ENCODE measurements around the gene PITPNM1.
A peak's percentile ranks its signal among the peaks of the same experiment; 100 is the strongest.

PITPNM1 gene

GRCh38 chr11:67466367-67466766 is 38.8 kb downstream of the PITPNM1 start:
- H3K4me3 ChIP-seq (ENCODE audit: low read depth, low read length): no peak overlapping the region
- TF ChIP-seq CTCF (IDR thresholded peaks at IDR 0.05; ENCODE audit: control insufficient read depth, extremely low read depth, insufficient read depth): no peak
- no peak for DNase-seq (ENCODE audit: low read depth)

GRCh38 chr11:67465530-67465929 is 39.6 kb downstream of the PITPNM1 start:
- DNase-seq (ENCODE audit: low read depth): peak; percentile 72

GRCh38 chr11:67465189-67465510 is 40.0 kb downstream of the PITPNM1 start:
- no peak for DNase-seq (ENCODE audit: low read depth)
- peak overlapping the region; percentile 68 for H3K4me3 ChIP-seq (ENCODE audit: low read depth, low read length)
- no peak for TF ChIP-seq CTCF (IDR thresholded peaks at IDR 0.05; ENCODE audit: control insufficient read depth, extremely low read depth, insufficient read depth)

More at GRCh38 chr11:67465530-67465929, 39.6 kb downstream of the PITPNM1 start:
- peak overlapping the region; percentile 68 for H3K4me3 ChIP-seq (ENCODE audit: low read depth, low read length)

GRCh38 chr11:67464411-67465188 is 40.6 kb downstream of the PITPNM1 start:
- H3K4me3 ChIP-seq (ENCODE audit: low read depth, low read length): peak overlapping the region; percentile 68
- peak; percentile 78 for DNase-seq (ENCODE audit: low read depth)
- no peak for TF ChIP-seq CTCF (IDR thresholded peaks at IDR 0.05; ENCODE audit: control insufficient read depth, extremely low read depth, insufficient read depth)

- no peak for DNase-seq (ENCODE audit: low read depth)
- no peak for TF ChIP-seq CTCF (IDR thresholded peaks at IDR 0.05; ENCODE audit: control insufficient read depth, extremely low read depth, insufficient read depth)
- peak overlapping the region; percentile 47 for H3K4me3 ChIP-seq (ENCODE audit: low read depth, low read length)
Observed at GRCh38 chr11:67463680-67464410, 41.3 kb downstream of the PITPNM1 start.

- no peak for DNase-seq (ENCODE audit: low read depth)
- H3K4me3 ChIP-seq (ENCODE audit: low read depth, low read length): no peak overlapping the region
- no peak for TF ChIP-seq CTCF (IDR thresholded peaks at IDR 0.05; ENCODE audit: control insufficient read depth, extremely low read depth, insufficient read depth)
Observed at GRCh38 chr11:67463186-67463585, 42.0 kb downstream of the PITPNM1 start.

- DNase-seq (ENCODE audit: low read depth): no peak
- no peak for TF ChIP-seq CTCF (IDR thresholded peaks at IDR 0.05; ENCODE audit: control insufficient read depth, extremely low read depth, insufficient read depth)
- H3K4me3 ChIP-seq (ENCODE audit: low read depth, low read length): no peak overlapping the region
Observed at GRCh38 chr11:67458266-67458665, 46.9 kb downstream of the PITPNM1 start.
